ENCODE data around the gene RPL15. TPM values are rescaled to one million over a fixed set of nuclear protein-coding genes. Genes with fewer than 3 reads are reported as not detected.

The RPL15 gene
- total RNA-seq (2022; extraction: Qiagen RNA extraction): 2,894 to 3,109 TPM (median 2,991 TPM) in 5 replicates

GRCh38 chr3:23916886-23917678 lies at the start of gene RPL15, which contains the start of gene NKIRAS1:
TSS of gene RPL15 (plus strand) at chr3:23917132. CDS start at chr3:23917860, 728 bp downstream.
TSS of gene NKIRAS1 (minus strand) at chr3:23916990. CDS start at chr3:23910904, 6,086 bp downstream.

GRCh38 chr3:23944861-23945662 lies 28.1 kb downstream of the RPL15 start, which contains the start of gene NR1D2:
TSS of gene NR1D2 (plus strand) at chr3:23945286. CDS start at chr3:23945579, 293 bp downstream.

Other genes starting within 250 kb of the RPL15 start
- 94.2 to 103 TPM (median 95.5 TPM) in 5 replicates for gene UBE2E1, start 111.2 kb upstream of the RPL15 start, total RNA-seq (2022; extraction: Qiagen RNA extraction)
- 7.9 to 10.5 TPM (median 9.2 TPM) in 5 replicates for gene NKIRAS1, start 142 bp upstream of the RPL15 start, total RNA-seq (2022; extraction: Qiagen RNA extraction)
- 5.4 to 7.1 TPM (median 6.6 TPM) in 5 replicates for gene NR1D2, start 28.2 kb downstream of the RPL15 start, total RNA-seq (2022; extraction: Qiagen RNA extraction)